HG02938 (cell line): ENCODE results near the gene DIP2B.

ENCODE experiments used
- ATAC-seq: cut with Tn5 transposase; IDR thresholded peaks from one replicate; pipeline ENCODE4 v1.9.1; 2021; ENCODE audit warnings: mild to moderate bottlenecking, moderate library complexity; ENCODE audit not compliant: unreplicated experiment

DIP2B gene

GRCh38 chr12:50718760-50719159, 214.0 kb downstream of the DIP2B start:
- no peak for ATAC-seq

DNA sequence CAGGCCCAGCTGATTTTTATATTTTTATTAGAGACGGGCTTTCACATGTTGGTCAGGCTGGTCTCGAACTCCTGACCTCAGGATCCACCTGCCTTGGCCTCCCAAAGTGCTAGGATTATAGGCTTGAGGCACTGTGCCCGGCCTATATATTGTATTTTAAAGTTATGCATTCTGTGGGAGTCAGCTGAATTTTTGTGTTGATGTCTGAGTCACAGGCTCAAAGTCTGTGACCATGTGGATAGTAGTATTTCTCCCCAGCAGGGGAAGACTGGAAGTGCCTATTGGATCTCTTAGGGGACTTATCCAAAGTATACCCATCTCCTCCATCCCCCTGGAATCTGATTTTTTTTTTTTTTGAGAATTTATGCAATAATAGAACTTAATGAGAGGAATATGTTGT, 215.3 kb downstream of the DIP2B start:
- no peak for ATAC-seq

- no peak for ATAC-seq
Measured at GRCh38 chr12:50720501-50720900, 215.7 kb downstream of the DIP2B start.

DNA sequence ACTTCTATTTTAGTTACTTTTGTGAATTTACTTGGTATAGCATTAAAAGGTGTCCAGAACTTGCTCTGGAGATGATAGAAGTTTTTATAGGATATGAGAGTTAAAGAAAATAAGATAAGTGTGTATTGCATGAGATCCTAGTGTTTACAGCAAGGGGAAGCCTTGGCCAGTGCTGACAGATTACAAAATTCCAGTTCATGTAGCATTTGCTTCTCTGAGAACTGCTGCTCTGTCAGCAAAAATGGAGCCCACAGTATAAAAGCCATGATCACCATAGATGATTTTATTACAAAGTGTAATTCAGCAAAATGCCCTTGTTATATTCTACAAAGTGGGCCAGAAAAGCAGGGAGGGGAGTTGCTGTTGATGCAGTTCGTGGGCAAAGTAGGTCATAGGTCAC, 219.1 kb downstream of the DIP2B start:
- no peak for ATAC-seq

DNA sequence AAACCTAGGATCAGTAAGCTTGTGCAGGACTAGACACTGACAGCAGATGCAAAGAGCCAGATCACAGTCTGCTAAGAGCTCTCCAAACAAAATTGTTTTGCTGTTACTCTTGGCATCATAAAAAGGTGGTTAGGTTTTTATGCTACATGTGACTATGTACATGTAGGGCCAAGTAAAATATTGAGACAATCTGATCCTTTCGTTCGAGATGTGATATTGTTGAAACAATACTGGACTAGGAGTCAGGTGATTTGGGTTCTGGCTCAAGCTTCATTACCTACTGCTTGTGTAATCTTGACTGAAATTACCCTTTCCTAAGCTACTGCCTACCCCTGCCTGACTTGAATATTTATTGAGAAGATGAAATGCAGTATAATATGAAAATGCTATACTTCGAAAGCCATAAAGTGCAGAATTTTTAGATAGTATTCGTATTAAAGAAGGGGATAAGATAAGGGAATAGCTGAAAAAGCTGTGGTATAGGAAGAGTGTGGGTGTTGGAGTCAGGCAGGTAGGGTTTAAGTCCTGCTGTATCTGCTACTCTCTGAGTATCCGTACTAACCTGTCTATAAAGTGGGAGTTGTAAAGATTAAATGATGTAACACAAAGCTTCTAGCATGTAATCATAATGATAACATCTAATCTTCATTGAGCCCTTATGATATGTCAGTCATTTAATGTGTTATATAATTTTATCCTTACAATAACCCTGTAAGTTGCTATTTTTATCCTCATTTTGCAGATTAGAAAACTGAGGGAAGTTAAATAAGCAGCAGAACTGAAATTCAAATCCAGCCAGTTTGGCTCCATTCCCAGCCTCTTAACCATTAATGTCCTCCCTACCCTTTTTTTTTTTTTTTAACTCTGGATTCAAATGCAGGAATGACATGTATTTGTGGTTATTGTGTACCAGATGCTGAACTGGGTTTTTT, 220.5 kb downstream of the DIP2B start:
- ATAC-seq: no peak

DNA sequence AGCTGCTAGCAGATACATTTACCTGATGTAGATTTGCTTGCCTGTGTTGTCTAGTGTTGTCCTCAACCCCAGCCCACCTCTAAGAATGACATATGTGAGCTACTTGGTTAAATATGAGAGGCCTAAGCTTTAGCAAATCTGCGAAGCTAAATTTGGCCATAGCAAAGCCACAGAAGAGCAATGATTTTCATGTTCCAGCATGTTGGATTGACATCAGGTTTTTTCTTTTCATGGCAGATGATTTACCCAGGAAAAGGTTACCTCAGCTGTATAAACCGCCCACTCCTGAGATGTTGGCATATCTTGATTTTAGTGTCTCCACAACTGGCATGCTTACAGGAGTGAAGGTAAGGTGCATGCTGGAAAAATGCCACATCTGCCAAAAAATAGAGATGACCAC, 222.7 kb downstream of the DIP2B start:
- ATAC-seq: no peak

GRCh38 chr12:50728417-50728816, 223.6 kb downstream of the DIP2B start:
- no peak for ATAC-seq

DNA sequence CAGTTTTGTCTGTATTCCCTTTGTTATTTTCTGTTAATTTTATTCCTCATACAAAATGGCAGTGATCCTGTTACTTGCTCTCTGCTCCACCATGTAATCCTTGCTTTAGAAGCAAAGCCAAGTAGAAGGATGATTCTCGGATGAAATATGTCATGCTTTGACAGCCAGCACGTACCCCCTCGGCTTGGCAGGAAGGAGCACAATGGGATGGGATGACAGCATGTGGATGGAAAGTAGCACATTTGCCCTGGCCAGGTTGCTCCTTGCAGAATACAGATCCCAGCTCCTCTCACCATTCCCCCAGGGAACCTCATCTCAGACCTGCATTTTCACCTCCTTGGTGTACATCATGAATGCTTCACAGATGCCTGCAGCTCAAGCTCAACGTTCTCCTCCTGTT, 224.1 kb downstream of the DIP2B start:
- ATAC-seq: no peak

DNA sequence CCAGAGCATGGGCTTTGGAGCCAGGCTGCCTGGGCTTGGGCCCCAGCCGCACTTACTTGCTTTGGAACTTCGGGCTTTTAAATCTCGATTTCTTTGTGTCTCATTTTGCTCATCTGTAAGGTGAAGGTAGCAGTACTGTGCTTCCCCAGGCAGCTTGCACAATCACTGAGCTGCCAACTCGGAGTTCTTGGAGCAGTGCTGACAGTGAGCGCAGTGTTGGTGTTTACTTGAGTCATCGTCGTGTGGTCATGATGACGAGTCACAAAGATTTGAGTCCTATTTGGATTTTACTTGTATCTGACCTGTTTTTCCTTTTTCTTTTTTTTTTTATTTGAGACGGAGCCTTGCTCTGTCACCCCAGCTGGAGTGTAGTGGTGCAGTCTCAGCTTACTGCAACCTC, 227.8 kb downstream of the DIP2B start:
- ATAC-seq: no peak

DNA sequence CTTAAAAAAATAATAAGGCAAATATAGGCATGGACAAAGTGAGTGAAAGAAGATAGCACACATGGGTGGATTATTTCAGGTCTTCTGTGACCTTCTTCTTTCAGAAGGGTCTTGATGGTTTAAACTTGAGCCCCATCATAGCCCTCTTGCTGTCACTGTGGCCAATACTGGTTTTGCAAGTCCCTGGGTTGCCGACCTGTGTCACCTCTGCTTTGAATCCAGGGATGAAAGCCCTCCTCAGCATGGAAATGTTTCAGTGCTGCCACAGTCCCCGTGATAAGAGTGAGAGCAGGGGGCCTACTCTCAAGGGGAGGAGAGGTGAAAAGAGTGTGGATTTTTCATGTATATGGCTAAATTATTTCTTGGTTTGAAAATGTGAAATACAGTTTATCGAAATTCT, 228.9 kb downstream of the DIP2B start:
- no peak for ATAC-seq

GRCh38 chr12:50734409-50735263, 229.9 kb downstream of the DIP2B start:
- no peak for ATAC-seq

GRCh38 chr12:50739611-50740010, 234.8 kb downstream of the DIP2B start:
- ATAC-seq: no peak

DNA sequence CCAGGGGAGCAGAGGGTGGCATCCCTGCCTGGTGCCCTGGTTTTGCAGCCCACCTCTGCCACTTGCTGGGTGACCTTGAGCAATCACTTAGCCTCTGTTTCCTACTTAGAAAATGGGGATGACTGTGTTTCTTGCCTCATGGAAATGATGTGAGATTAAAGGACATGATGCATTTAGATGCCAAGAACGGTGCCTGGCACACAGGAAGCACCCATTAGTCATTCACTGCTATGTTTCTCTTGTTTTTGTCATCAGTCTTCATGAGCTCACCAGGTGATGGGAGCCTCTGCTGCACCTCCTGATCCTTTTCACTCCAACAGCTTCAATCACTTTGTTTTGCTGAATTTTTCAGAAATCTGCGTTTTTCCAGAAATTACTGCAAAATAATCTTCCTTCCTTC, 235.5 kb downstream of the DIP2B start:
- no peak for ATAC-seq

DNA sequence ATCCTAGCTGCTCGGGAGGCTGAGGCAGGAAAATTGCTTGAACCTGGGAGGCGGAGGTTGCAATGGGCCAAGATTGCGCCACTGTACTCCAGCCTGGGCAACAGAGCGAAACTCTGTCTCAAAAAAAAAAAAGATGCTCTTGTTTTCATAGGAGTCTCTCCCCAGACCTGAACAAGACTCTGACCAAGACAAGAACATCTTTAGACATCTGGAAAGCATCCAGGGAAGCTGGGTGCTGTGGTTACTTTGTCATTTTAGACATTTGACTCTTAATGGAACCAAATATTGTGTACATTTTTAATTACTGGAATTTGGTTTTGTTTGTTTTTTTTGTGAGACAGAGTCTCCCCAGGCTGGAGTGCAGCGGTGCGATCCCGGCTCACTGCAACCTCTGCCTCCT, 238.0 kb downstream of the DIP2B start:
- no peak for ATAC-seq

DNA sequence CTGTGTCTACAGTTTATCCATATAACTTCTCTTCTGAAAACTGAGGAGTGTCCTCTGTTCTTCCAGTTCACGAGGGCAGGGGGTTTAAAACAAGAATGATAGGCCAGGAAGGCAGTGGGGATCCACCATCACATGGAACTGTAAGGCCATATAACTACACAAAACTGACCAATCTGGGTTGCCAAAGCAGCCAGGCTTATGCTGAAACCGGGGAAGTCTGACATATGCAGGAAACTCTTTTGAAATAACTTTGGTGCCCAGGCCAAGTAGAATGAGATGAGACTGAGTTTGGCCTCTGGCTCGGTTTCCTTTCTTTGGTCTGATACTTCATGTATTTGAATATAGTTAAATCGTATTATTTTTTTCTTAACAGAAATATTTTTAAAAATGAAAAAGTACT, 241.1 kb downstream of the DIP2B start:
- no peak for ATAC-seq

DNA sequence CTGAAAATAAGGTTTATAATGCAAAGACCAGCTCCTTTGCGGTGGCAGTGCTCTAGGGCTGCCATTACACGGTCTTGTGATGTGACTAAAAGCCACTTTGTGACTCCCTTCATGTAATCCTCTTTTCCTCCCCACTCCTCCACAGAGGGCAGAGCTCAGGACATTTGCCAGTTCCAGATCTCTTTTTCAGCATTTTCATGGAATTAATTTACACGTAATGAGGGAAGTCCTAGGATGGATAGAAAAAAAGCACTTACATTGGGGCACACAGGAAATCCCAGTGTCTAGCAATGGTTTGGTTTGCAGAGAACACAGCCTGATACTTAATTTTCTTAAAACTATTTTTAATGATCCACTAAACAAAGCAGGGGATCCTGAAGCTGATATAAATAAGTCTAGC, 241.6 kb downstream of the DIP2B start:
- ATAC-seq: no peak

DNA sequence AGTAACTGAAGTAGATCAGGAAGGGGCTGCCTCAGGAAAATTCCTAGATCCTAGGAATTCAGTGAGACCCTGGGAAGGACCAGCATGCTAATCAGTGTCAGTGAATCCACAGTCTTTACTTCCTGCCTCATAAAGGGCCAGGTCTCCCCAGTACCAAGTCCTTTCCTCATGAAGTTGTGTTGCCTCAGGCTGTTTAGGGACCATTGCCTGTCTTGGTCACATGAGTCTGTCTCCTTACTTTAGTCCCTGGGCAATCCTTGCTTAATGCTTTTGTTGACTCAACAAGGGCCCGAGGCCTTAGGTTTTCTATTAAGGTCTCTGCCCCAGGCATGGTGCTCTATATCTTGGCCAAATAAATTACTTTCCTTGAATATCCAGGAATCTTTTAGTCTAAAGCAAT, 243.0 kb downstream of the DIP2B start:
- ATAC-seq: no peak

DNA sequence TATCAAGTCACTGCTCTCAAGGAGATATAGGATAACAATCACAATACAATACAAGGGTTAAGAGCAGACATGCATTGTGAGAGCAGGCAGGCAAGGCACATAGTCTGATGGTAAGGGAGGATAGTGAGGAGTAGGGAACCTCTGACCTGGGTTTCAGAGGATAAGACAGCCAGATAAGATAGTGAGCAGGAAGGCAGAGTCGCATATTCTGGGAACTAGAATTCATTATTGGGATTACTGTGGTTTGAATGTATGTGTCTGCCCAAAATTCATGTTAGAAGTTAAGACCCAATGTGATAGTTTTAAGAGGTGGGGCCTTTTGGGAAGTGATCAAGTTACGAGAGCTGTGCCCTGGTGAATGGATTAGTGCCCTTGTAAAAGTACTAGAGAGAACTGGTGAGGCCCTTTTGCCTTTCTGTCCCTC, 244.7 kb downstream of the DIP2B start:
- no peak for ATAC-seq

DNA sequence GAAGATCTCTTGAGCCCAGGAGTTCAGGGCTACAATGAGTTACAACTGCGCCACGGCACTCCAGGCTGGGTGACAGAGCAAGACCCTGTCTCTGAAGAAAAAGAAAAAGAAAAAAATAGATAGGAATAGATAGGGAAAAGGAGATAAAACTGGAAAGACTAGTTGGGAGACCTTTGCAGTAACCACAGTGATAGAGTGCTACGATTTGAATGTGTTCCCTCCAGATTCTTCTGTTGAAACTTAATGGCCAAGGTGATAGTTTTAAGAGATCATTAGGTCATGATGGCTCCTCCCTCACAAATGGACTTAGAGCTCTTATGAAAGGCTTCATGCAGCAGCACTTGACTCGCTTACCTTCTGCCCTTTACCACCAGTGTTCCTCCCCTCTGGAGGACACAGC, 245.6 kb downstream of the DIP2B start:
- ATAC-seq: no peak

GRCh38 chr12:50751948-50752721, 247.3 kb downstream of the DIP2B start:
- no peak for ATAC-seq

- no peak for ATAC-seq
Measured at GRCh38 chr12:50753232-50753769, 248.5 kb downstream of the DIP2B start.
